ENCODE measurements around the gene ABI1.

The ABI1 gene

DNA sequence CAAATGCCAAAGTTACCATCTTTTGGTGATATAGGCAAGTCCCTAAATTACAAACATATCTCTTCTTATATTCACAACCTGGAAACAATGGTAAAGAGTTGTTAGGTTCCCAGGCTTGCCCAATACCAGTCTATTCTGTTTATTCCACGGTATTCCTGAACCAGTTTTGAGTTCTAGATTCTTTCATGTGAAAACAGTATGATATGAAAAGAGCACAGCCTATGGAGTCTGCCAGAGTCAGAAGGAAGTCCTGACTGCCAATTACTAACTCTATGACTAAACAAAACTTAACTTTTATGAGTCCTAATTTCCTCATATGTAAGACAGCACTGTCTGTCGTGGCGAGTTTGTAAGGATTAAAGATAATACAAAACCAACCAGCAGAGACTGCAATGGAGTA, 5.6 kb downstream of the ABI1 start:
- H3K4me2 ChIP-seq (ENCODE audit: insufficient read depth, low read length): no peak overlapping the region
- H3K27me3 ChIP-seq (ENCODE audit: insufficient read depth, low read length, poor library complexity): no peaks in the 10 kb centered on the region
- no peak overlapping the region for H2AFZ ChIP-seq (ENCODE audit: low read depth, low read length)
- H3K4me1 ChIP-seq (ENCODE audit: insufficient read depth, low read length): peaks cover 28% of the 10 kb centered on the region
- H3K36me3 ChIP-seq (ENCODE audit: insufficient read depth, low read length): no peaks in the 10 kb centered on the region
- H3K79me2 ChIP-seq (ENCODE audit: insufficient read depth, low read length): peaks cover 100% of the 10 kb centered on the region
- ATAC-seq (ENCODE audit: insufficient read depth, low read depth) (no peak), DNase-seq (no peak)
- no peak overlapping the region for H3K27ac ChIP-seq (ENCODE audit: low read length)
- H4K20me1 ChIP-seq (ENCODE audit: insufficient read depth, low read length): peaks cover 45% of the 10 kb centered on the region
- no peak overlapping the region for H3K4me3 ChIP-seq (ENCODE audit: low read depth in 1 of 2, low read length in 2 of 2)
- H3K9ac ChIP-seq (ENCODE audit: low read depth, low read length): no peak overlapping the region
- TF ChIP-seq EZH2 (IDR thresholded peaks at IDR 0.05; ENCODE audit: borderline replicate concordance, low read depth, low read length, severe bottlenecking): no peak
- TF ChIP-seq, protein P1, sequence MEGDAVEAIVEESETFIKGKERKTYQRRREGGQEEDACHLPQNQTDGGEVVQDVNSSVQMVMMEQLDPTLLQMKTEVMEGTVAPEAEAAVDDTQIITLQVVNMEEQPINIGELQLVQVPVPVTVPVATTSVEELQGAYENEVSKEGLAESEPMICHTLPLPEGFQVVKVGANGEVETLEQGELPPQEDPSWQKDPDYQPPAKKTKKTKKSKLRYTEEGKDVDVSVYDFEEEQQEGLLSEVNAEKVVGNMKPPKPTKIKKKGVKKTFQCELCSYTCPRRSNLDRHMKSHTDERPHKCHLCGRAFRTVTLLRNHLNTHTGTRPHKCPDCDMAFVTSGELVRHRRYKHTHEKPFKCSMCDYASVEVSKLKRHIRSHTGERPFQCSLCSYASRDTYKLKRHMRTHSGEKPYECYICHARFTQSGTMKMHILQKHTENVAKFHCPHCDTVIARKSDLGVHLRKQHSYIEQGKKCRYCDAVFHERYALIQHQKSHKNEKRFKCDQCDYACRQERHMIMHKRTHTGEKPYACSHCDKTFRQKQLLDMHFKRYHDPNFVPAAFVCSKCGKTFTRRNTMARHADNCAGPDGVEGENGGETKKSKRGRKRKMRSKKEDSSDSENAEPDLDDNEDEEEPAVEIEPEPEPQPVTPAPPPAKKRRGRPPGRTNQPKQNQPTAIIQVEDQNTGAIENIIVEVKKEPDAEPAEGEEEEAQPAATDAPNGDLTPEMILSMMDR (IDR thresholded peaks at IDR 0.05; ENCODE audit: borderline replicate concordance, extremely low read depth, low read length, poor library complexity, severe bottlenecking): no peak
- no peaks in the 10 kb centered on the region for H3K9me3 ChIP-seq (ENCODE audit: insufficient read depth, low read length, severe bottlenecking)

DNA sequence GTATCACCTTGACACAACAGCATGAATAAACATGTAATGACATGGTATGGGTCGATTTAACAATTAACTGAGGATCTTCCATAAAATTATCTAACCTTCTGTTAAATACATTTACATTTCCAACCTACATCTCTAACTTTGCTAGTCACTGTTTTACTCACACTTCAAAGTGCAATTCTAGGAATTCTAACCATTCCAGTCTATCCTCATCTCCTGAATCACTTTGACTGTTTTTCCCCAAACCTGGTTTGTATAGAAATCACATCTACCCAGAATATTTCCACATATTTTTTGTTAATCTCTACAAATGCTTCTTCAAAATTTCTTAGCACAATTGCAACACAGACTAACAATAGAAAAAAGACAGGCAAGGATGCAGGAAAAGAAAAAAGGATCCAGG, 6.2 kb downstream of the ABI1 start:
- no peaks in the 10 kb centered on the region for H3K9me3 ChIP-seq (ENCODE audit: insufficient read depth, low read length, severe bottlenecking)

GRCh38 chr10:26844396-26844975, 16.3 kb downstream of the ABI1 start:
- no peak overlapping the region for H2AFZ ChIP-seq (ENCODE audit: low read depth, low read length)
- H3K36me3 ChIP-seq (ENCODE audit: insufficient read depth, low read length): peaks cover 6% of the 10 kb centered on the region; the same call in 1 of the 2 replicates
- H4K20me1 ChIP-seq (ENCODE audit: insufficient read depth, low read length): peaks cover 35% of the 10 kb centered on the region

More for the DNA sequence above, 6.2 kb downstream of the ABI1 start:
- Histone ChIP-seq H3K27me3 (ENCODE audit: insufficient read depth, low read length, poor library complexity) (no peaks in the 10 kb centered on the region), H3K4me1 (ENCODE audit: insufficient read depth, low read length) (peaks cover 28% of the 10 kb centered on the region), H3K9ac (ENCODE audit: low read depth, low read length) (no peak overlapping the region), H2AFZ (ENCODE audit: low read depth, low read length) (no peak overlapping the region), H3K4me2 (ENCODE audit: insufficient read depth, low read length) (no peak overlapping the region), H3K27ac (ENCODE audit: low read length) (no peak overlapping the region), H3K36me3 (ENCODE audit: insufficient read depth, low read length) (no peaks in the 10 kb centered on the region), H4K20me1 (ENCODE audit: insufficient read depth, low read length) (peaks cover 43% of the 10 kb centered on the region), H3K79me2 (ENCODE audit: insufficient read depth, low read length) (peaks cover 100% of the 10 kb centered on the region), H3K4me3 (ENCODE audit: low read depth in 1 of 2, low read length in 2 of 2) (no peak overlapping the region)
- TF ChIP-seq, protein P1 (IDR thresholded peaks at IDR 0.05; ENCODE audit: borderline replicate concordance, extremely low read depth, low read length, poor library complexity, severe bottlenecking): no peak
- ATAC-seq (ENCODE audit: insufficient read depth, low read depth) (no peak), DNase-seq (no peak)

More at GRCh38 chr10:26844396-26844975, 16.3 kb downstream of the ABI1 start:
- Histone ChIP-seq H3K27me3 (ENCODE audit: insufficient read depth, low read length, poor library complexity) (no peaks in the 10 kb centered on the region), H3K4me3 (ENCODE audit: low read depth in 1 of 2, low read length in 2 of 2) (no peak overlapping the region), H3K79me2 (ENCODE audit: insufficient read depth, low read length) (peaks cover 98% of the 10 kb centered on the region), H3K9me3 (ENCODE audit: insufficient read depth, low read length, severe bottlenecking) (no peaks in the 10 kb centered on the region), H3K27ac (ENCODE audit: low read length) (no peak overlapping the region), H3K4me2 (ENCODE audit: insufficient read depth, low read length) (no peak overlapping the region), H3K4me1 (ENCODE audit: insufficient read depth, low read length) (no peaks in the 10 kb centered on the region), H3K9ac (ENCODE audit: low read depth, low read length) (no peak overlapping the region)
- ATAC-seq (ENCODE audit: insufficient read depth, low read depth) (no peak), DNase-seq (no peak)
- TF ChIP-seq, protein P1 (IDR thresholded peaks at IDR 0.05; ENCODE audit: borderline replicate concordance, extremely low read depth, low read length, poor library complexity, severe bottlenecking): no peak
- no peak for TF ChIP-seq EZH2 (IDR thresholded peaks at IDR 0.05; ENCODE audit: borderline replicate concordance, low read depth, low read length, severe bottlenecking)

All from DND-41 (cell line).